GM12878 (cell line): ENCODE data around the gene ZNF701. TPM values are rescaled to one million over a fixed set of nuclear protein-coding genes. Genes with fewer than 3 reads are reported as not detected.

Source experiments
- BMI1 ChIP-seq: fragments of 450-650 bp; IDR thresholded peaks from 2 replicates; pipeline ENCODE4 v1.6.1; 2016; ENCODE audit warnings: mild to moderate bottlenecking, moderate library complexity, borderline replicate concordance
- CBX3 ChIP-seq: fragments of 200-600 bp; sonication (generic); IDR thresholded peaks from 2 replicates; pipeline ENCODE4 v1.6.1; 2016; ENCODE audit warnings: low read depth, borderline replicate concordance
- E2F4 ChIP-seq: IDR thresholded peaks from 2 replicates; pipeline ENCODE4 v1.6.1; 2012; ENCODE audit warnings: low read depth, low read length, improper control_type of control experiment
- EZH2 ChIP-seq: IDR thresholded peaks from 2 replicates; pipeline ENCODE4 v1.6.1; 2012; ENCODE audit warnings: low read depth, mild to moderate bottlenecking, control low read depth, inconsistent platforms, low read length, borderline replicate concordance; ENCODE audit not compliant: control insufficient read depth
- GATAD2B ChIP-seq: fragments of 450-650 bp; conservative IDR thresholded peaks from 2 replicates; pipeline ENCODE4 v1.6.1; 2017; ENCODE audit warnings: low read depth, mild to moderate bottlenecking, moderate library complexity
- IRF3 ChIP-seq: fragments of 450-650 bp; IDR thresholded peaks from 2 replicates; pipeline ENCODE4 v1.6.1; 2014; ENCODE audit warnings: mild to moderate bottlenecking
- JUND ChIP-seq: IDR thresholded peaks from 2 replicates; pipeline ENCODE4 v1.6.1; 2012; ENCODE audit warnings: low read depth, mild to moderate bottlenecking, low read length, improper control_type of control experiment, moderate library complexity
- MLLT1 ChIP-seq: fragments of 450-650 bp; IDR thresholded peaks from 2 replicates; pipeline ENCODE4 v1.6.1; 2016; ENCODE audit warnings: mild to moderate bottlenecking
- NR2C1 ChIP-seq: fragments of 450-650 bp; IDR thresholded peaks from 2 replicates; pipeline ENCODE4 v1.6.1; 2017; ENCODE audit warnings: antibody characterized with exemption, mild to moderate bottlenecking, moderate library complexity
- PAX8 ChIP-seq: fragments of 450-650 bp; IDR thresholded peaks from 2 replicates; pipeline ENCODE4 v1.6.1; 2017; ENCODE audit warnings: mild to moderate bottlenecking, moderate library complexity
- POLR2A ChIP-seq: IDR thresholded peaks from 2 replicates; pipeline ENCODE4 v1.6.1; 2011; ENCODE audit warnings: low read depth, mild to moderate bottlenecking, low read length
- RAD51 ChIP-seq: fragments of 450-650 bp; IDR thresholded peaks from 2 replicates; pipeline ENCODE4 v1.6.1; 2016; ENCODE audit warnings: moderate library complexity, mild to moderate bottlenecking, inconsistent platforms
- RBBP5 ChIP-seq: fragments of 200-600 bp; sonication (generic); conservative IDR thresholded peaks from 2 replicates; pipeline ENCODE4 v1.6.1; 2016
- SIX5 ChIP-seq: IDR thresholded peaks from 2 replicates; pipeline ENCODE4 v1.6.1; 2011; ENCODE audit warnings: mild to moderate bottlenecking, low read depth, low read length, moderate library complexity; ENCODE audit not compliant: severe bottlenecking
- SMARCA5 ChIP-seq: fragments of 450-650 bp; IDR thresholded peaks from 2 replicates; pipeline ENCODE4 v1.6.1; 2017; ENCODE audit warnings: mild to moderate bottlenecking
- STAT1 ChIP-seq: fragments of 450-650 bp; conservative IDR thresholded peaks from 2 replicates; pipeline ENCODE4 v1.6.1; 2014; ENCODE audit warnings: antibody characterized with exemption, mild to moderate bottlenecking
- SUPT20H ChIP-seq: IDR thresholded peaks from 2 replicates; pipeline ENCODE4 v1.6.1; 2011; ENCODE audit warnings: low read depth, mild to moderate bottlenecking, low read length, moderate library complexity, borderline replicate concordance; ENCODE audit not compliant: control insufficient read depth
- YBX1 ChIP-seq: fragments of 450-650 bp; IDR thresholded peaks from 2 replicates; pipeline ENCODE4 v1.6.1; 2016; ENCODE audit warnings: antibody characterized with exemption
- ZSCAN29 ChIP-seq: fragments of 450-650 bp; IDR thresholded peaks from 2 replicates; pipeline ENCODE4 v1.6.1; 2017; ENCODE audit warnings: mild to moderate bottlenecking, moderate library complexity
- ZZZ3 ChIP-seq: IDR thresholded peaks from 2 replicates; pipeline ENCODE4 v1.6.1; 2011; ENCODE audit warnings: low read depth; ENCODE audit not compliant: control insufficient read depth, insufficient read length
- polyA plus RNA-seq, 11 experiments: library from polyadenylated mRNA; depleted of rRNA in 4 of 11; unstranded in 6 of 11; stranded (reverse) in 5 of 11; fragments of >200 nt; fragmentation: Nextera tagmentation in 4 of 11; fragmentation: Illumina TruSeq in 1 of 11; extraction: Ambion mirVana in 4 of 11; extraction: Trizol in 1 of 11; gene quantifications; 1 replicate in 1 of 11; 2 replicates in 10 of 11; pipeline versions ENCODE4 v1.2.1 to v1.2.3, GENCODE V29; 2011 to 2016; ENCODE audit warnings: inconsistent platforms in 2 of 11, missing spikeins in 2 of 11, low read depth in 1 of 11
- total RNA-seq, 4 experiments: library from RNA; depleted of rRNA in 3 of 4; stranded (reverse); fragments of >200 nt in 3 of 4; fragmentation: Illumina TruSeq in 1 of 4; extraction: Trizol in 1 of 4; gene quantifications; 2 replicates each; pipeline versions ENCODE4 v1.2.1 to v1.2.3, GENCODE V29; 2013 to 2021
- TF ChIP-seq, protein P1 (sequence below): fragments of 450-650 bp; IDR thresholded peaks from 2 replicates; pipeline ENCODE4 v1.6.1; 2018; ENCODE audit warnings: borderline replicate concordance, mild to moderate bottlenecking; ENCODE audit not compliant: partially characterized antibody
- TF ChIP-seq, protein P2 (sequence below): fragments of 150-350 bp; IDR thresholded peaks from 2 replicates; pipeline ENCODE4 v1.6.1; 2016; ENCODE audit warnings: low read depth, low read length

Gene ZNF701
- total and polyA plus RNA-seq, 10 of the 15 experiments (the other 5 are each of a cell fraction or from before 2014, with no cell fraction given), result 3.1 to 18.1 (median 8.0) TPM

DNA sequence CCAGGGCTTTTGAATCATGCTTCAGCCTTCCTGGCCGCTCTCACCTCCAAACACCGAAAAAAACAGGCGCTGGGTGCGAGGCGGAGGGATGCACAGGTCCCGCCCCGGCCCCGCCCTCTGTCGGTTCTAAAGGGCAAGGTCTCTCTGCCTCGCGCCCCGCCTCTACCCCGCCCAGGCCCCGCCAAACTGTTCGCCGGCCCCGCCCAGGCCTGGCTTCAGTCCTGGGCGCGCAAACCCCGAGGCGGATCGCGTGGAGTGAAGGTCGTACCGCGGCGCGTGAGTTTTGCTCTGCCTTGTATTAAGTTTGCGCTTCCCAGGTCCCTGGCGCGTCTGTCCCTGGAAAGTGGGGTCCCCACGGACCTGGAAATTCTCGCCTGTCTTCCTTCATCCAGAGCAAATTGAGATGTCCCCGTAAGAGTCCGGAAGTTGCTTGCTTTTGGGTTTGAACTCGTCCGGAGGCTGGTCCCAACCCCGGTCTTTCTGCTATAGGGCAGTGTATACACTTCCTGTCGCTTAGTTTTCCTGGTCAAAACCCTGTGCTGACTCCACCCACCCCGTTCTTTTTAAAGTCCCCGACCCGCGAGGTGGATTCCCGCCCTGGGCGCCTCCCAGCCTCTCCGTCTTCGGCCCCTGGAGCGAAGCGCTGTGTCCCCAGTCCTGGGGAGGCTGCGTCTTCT is 34.2 kb upstream of the ZNF701 start (continued):
- TF ChIP-seq NR2C1 (peak; percentile 43; the same call in 1 of the 2 replicates), RAD51 (no peak), E2F4 (peak; percentile 78), POLR2A (peak; percentile 85), ZZZ3 (no peak), SMARCA5 (no peak), MLLT1 (no peak), GATAD2B (peak; percentile 82), YBX1 (no peak), JUND (no peak), SUPT20H (no peak), CBX3 (no peak), SIX5 (no peak), RBBP5 (no peak), IRF3 (no peak), BMI1 (no peak), STAT1 (no peak), EZH2 (no peak), PAX8 (no peak), ZSCAN29 (no peak)
- TF ChIP-seq, protein P1, sequence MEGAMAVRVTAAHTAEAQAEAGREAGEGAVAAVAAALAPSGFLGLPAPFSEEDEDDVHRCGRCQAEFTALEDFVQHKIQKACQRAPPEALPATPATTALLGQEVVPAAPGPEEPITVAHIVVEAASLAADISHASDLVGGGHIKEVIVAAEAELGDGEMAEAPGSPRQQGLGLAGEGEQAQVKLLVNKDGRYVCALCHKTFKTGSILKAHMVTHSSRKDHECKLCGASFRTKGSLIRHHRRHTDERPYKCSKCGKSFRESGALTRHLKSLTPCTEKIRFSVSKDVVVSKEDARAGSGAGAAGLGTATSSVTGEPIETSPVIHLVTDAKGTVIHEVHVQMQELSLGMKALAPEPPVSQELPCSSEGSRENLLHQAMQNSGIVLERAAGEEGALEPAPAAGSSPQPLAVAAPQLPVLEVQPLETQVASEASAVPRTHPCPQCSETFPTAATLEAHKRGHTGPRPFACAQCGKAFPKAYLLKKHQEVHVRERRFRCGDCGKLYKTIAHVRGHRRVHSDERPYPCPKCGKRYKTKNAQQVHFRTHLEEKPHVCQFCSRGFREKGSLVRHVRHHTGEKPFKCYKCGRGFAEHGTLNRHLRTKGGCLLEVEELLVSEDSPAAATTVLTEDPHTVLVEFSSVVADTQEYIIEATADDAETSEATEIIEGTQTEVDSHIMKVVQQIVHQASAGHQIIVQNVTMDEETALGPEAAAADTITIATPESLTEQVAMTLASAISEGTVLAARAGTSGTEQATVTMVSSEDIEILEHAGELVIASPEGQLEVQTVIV, result peak; percentile 65
- TF ChIP-seq, protein P2, sequence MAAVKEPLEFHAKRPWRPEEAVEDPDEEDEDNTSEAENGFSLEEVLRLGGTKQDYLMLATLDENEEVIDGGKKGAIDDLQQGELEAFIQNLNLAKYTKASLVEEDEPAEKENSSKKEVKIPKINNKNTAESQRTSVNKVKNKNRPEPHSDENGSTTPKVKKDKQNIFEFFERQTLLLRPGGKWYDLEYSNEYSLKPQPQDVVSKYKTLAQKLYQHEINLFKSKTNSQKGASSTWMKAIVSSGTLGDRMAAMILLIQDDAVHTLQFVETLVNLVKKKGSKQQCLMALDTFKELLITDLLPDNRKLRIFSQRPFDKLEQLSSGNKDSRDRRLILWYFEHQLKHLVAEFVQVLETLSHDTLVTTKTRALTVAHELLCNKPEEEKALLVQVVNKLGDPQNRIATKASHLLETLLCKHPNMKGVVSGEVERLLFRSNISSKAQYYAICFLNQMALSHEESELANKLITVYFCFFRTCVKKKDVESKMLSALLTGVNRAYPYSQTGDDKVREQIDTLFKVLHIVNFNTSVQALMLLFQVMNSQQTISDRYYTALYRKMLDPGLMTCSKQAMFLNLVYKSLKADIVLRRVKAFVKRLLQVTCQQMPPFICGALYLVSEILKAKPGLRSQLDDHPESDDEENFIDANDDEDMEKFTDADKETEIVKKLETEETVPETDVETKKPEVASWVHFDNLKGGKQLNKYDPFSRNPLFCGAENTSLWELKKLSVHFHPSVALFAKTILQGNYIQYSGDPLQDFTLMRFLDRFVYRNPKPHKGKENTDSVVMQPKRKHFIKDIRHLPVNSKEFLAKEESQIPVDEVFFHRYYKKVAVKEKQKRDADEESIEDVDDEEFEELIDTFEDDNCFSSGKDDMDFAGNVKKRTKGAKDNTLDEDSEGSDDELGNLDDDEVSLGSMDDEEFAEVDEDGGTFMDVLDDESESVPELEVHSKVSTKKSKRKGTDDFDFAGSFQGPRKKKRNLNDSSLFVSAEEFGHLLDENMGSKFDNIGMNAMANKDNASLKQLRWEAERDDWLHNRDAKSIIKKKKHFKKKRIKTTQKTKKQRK, result no peak
